ENCODE data around the gene FGF14. TPM values are rescaled to one million over a fixed set of nuclear protein-coding genes. Genes with fewer than 3 reads are reported as not detected.

Gene FGF14
- polyA plus RNA-seq, 1 of the 3 experiments (the other 2 are of a cell fraction) = 0.20 TPM

DNA sequence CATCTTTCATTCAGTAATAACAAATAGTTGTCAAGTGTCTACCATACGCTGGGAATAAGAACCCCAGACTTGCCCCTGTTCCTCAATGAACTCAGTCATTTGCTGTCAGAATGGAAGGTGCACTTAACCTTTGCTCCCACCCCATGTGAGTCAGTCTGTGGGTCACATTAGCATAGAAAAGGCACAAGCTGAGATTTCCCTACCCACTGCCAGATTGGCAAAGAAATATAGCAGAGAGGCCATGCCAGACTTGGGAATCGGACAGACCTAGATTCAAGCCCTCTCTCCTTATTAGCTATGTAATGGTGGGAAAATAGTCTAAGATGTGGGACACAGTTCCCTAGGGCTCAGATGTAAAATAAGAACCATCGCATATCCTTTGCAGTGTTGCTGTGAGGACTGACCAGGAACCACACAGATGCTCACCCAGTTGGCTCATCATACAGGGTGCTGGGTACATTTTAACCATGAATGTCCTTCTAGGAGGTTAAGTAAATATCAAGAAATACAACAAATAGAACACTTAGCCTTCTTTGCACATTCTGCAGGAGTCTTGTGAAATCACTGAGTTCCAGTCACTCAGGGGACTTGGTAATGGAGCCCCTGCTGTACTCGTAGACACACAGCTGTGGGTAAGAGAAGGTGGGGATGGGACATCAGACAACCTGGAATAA is 218.2 kb downstream of the FGF14 start (continued):
- TF ChIP-seq, protein P1, sequence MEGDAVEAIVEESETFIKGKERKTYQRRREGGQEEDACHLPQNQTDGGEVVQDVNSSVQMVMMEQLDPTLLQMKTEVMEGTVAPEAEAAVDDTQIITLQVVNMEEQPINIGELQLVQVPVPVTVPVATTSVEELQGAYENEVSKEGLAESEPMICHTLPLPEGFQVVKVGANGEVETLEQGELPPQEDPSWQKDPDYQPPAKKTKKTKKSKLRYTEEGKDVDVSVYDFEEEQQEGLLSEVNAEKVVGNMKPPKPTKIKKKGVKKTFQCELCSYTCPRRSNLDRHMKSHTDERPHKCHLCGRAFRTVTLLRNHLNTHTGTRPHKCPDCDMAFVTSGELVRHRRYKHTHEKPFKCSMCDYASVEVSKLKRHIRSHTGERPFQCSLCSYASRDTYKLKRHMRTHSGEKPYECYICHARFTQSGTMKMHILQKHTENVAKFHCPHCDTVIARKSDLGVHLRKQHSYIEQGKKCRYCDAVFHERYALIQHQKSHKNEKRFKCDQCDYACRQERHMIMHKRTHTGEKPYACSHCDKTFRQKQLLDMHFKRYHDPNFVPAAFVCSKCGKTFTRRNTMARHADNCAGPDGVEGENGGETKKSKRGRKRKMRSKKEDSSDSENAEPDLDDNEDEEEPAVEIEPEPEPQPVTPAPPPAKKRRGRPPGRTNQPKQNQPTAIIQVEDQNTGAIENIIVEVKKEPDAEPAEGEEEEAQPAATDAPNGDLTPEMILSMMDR (IDR thresholded peaks at IDR 0.05) = no peak
- TF ChIP-seq FOXM1 (IDR thresholded peaks at IDR 0.05; ENCODE audit: low read depth) (no peak), NFIC (IDR thresholded peaks at IDR 0.05; ENCODE audit: borderline replicate concordance) (no peak)

DNA sequence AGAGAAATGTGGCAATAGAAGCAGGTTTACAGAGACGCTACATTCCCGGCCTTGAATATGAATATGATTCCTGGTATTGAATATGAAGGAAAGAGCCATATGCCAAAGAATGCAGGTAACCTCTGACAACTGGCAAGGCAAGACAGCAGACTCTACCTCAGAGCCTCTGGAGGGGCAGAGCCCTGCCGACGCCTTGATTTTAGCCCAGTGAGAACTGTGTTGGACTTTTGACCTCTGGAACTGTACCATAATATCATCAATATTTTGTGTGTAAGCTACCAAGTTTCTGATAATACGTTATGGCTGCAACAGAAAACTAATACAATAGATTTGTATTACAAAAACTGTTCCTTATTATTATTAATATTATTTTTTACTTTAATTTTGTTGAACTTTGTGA is 219.7 kb downstream of the FGF14 start:
- no peaks in the 10 kb centered on the region for H3F3A ChIP-seq (replicated peaks; ENCODE audit: insufficient read depth)

More for the DNA sequence above, 219.7 kb downstream of the FGF14 start:
- no peak for DNase-seq
- no peak overlapping the region for H3K9ac ChIP-seq
- H2AFZ ChIP-seq (ENCODE audit: low read depth) = no peak overlapping the region
- no peaks in the 10 kb centered on the region for H3K79me2 ChIP-seq (ENCODE audit: insufficient read depth)
- peaks cover 0 to 2% of the 10 kb centered on the region in 2 experiments for H3K36me3 ChIP-seq (replicated peaks in 1 of 2; ENCODE audit: control insufficient read depth in 1 of 2, insufficient read depth in 2 of 2, low read length in 1 of 2)
- H3K27ac ChIP-seq (ENCODE audit: low read depth in 2 of 2, low read length in 1 of 2) = no peak overlapping the region; a peak in 1 of 4 replicates
- peaks cover 0 to 15% of the 10 kb centered on the region in 2 experiments; a peak in 2 of 4 replicates for H3K4me1 ChIP-seq (ENCODE audit: control insufficient read depth in 1 of 2, insufficient read depth in 2 of 2, low read depth in 1 of 2, low read length in 1 of 2)
- no peaks in the 10 kb centered on the region for H3K9me3 ChIP-seq
- TF ChIP-seq, protein P2, sequence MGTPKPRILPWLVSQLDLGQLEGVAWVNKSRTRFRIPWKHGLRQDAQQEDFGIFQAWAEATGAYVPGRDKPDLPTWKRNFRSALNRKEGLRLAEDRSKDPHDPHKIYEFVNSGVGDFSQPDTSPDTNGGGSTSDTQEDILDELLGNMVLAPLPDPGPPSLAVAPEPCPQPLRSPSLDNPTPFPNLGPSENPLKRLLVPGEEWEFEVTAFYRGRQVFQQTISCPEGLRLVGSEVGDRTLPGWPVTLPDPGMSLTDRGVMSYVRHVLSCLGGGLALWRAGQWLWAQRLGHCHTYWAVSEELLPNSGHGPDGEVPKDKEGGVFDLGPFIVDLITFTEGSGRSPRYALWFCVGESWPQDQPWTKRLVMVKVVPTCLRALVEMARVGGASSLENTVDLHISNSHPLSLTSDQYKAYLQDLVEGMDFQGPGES (IDR thresholded peaks at IDR 0.05; ENCODE audit: low read depth, low read length) = no peak
- TF ChIP-seq ELF1 (IDR thresholded peaks at IDR 0.05) (no peak), MXI1 (IDR thresholded peaks at IDR 0.05; ENCODE audit: low read depth, low read length) (no peak), TCF12 (IDR thresholded peaks at IDR 0.05) (no peak), TAF1 (IDR thresholded peaks at IDR 0.05; ENCODE audit: borderline replicate concordance, low read depth, low read length) (no peak), MEF2A (IDR thresholded peaks at IDR 0.05; ENCODE audit: borderline replicate concordance, low read depth) (no peak), NRF1 (IDR thresholded peaks at IDR 0.05; ENCODE audit: low read depth, low read length) (no peak), GABPA (IDR thresholded peaks at IDR 0.05; ENCODE audit: low read depth) (no peak), SIN3A (IDR thresholded peaks at IDR 0.05; ENCODE audit: borderline replicate concordance, low read depth, low read length) (no peak), TEAD4 (IDR thresholded peaks at IDR 0.05; ENCODE audit: borderline replicate concordance, insufficient read depth) (no peak), SMC3 (IDR thresholded peaks at IDR 0.05; ENCODE audit: low read depth, low read length) (no peak), RCOR1 (IDR thresholded peaks at IDR 0.05; ENCODE audit: low read length) (no peak), RFX5 (IDR thresholded peaks at IDR 0.05; ENCODE audit: low read length) (no peak), RXRA (IDR thresholded peaks at IDR 0.05; ENCODE audit: borderline replicate concordance, low read depth) (no peak), FOXM1 (IDR thresholded peaks at IDR 0.05; ENCODE audit: low read depth) (no peak), EZH2phosphoT487 (IDR thresholded peaks at IDR 0.05; ENCODE audit: borderline replicate concordance, low read depth) (no peak)
- TF ChIP-seq, protein P3, sequence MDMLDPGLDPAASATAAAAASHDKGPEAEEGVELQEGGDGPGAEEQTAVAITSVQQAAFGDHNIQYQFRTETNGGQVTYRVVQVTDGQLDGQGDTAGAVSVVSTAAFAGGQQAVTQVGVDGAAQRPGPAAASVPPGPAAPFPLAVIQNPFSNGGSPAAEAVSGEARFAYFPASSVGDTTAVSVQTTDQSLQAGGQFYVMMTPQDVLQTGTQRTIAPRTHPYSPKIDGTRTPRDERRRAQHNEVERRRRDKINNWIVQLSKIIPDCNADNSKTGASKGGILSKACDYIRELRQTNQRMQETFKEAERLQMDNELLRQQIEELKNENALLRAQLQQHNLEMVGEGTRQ (IDR thresholded peaks at IDR 0.05; ENCODE audit: borderline replicate concordance, low read depth, low read length) = no peak
- TF ChIP-seq, protein P4, sequence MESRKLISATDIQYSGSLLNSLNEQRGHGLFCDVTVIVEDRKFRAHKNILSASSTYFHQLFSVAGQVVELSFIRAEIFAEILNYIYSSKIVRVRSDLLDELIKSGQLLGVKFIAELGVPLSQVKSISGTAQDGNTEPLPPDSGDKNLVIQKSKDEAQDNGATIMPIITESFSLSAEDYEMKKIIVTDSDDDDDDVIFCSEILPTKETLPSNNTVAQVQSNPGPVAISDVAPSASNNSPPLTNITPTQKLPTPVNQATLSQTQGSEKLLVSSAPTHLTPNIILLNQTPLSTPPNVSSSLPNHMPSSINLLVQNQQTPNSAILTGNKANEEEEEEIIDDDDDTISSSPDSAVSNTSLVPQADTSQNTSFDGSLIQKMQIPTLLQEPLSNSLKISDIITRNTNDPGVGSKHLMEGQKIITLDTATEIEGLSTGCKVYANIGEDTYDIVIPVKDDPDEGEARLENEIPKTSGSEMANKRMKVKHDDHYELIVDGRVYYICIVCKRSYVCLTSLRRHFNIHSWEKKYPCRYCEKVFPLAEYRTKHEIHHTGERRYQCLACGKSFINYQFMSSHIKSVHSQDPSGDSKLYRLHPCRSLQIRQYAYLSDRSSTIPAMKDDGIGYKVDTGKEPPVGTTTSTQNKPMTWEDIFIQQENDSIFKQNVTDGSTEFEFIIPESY (IDR thresholded peaks at IDR 0.05; ENCODE audit: borderline replicate concordance, low read depth) = no peak
- H3K4me2 ChIP-seq = no peak overlapping the region
- H3K27me3 ChIP-seq (ENCODE audit: insufficient read depth) = no peaks in the 10 kb centered on the region
- CTCF ChIA-PET = no interaction called here
- no peaks in the 10 kb centered on the region for H3K9me2 ChIP-seq
- POLR2A ChIA-PET = no interaction called here
- no peaks in the 10 kb centered on the region for H4K20me1 ChIP-seq (ENCODE audit: insufficient read depth)
- 84% methylated on average over 5 of the region's 5 CpGs for WGBS (ENCODE audit: low lambda C conversion rate)
- no peak overlapping the region for H3K4me3 ChIP-seq (ENCODE audit: low read depth in 2 of 2, low read length in 1 of 2)

Measured in SK-N-SH (cell line).